NCI-H1436 treated with DMSO at 0.1 percent for 48 hours (cell line): ENCODE measurements around the gene BPTF.
"Not testable (repeated sequence)": the region's sequence is repeated elsewhere in the genome, so short reads cannot be mapped to it uniquely, and the experiment has no call there.

ENCODE experiments used
- DNase-seq: peaks from one replicate; lab custom pipeline; 2025; lab: John Stamatoyannopoulos, UW

Gene BPTF, protein sequence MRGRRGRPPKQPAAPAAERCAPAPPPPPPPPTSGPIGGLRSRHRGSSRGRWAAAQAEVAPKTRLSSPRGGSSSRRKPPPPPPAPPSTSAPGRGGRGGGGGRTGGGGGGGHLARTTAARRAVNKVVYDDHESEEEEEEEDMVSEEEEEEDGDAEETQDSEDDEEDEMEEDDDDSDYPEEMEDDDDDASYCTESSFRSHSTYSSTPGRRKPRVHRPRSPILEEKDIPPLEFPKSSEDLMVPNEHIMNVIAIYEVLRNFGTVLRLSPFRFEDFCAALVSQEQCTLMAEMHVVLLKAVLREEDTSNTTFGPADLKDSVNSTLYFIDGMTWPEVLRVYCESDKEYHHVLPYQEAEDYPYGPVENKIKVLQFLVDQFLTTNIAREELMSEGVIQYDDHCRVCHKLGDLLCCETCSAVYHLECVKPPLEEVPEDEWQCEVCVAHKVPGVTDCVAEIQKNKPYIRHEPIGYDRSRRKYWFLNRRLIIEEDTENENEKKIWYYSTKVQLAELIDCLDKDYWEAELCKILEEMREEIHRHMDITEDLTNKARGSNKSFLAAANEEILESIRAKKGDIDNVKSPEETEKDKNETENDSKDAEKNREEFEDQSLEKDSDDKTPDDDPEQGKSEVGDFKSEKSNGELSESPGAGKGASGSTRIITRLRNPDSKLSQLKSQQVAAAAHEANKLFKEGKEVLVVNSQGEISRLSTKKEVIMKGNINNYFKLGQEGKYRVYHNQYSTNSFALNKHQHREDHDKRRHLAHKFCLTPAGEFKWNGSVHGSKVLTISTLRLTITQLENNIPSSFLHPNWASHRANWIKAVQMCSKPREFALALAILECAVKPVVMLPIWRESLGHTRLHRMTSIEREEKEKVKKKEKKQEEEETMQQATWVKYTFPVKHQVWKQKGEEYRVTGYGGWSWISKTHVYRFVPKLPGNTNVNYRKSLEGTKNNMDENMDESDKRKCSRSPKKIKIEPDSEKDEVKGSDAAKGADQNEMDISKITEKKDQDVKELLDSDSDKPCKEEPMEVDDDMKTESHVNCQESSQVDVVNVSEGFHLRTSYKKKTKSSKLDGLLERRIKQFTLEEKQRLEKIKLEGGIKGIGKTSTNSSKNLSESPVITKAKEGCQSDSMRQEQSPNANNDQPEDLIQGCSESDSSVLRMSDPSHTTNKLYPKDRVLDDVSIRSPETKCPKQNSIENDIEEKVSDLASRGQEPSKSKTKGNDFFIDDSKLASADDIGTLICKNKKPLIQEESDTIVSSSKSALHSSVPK (N-terminal part only)

DNA sequence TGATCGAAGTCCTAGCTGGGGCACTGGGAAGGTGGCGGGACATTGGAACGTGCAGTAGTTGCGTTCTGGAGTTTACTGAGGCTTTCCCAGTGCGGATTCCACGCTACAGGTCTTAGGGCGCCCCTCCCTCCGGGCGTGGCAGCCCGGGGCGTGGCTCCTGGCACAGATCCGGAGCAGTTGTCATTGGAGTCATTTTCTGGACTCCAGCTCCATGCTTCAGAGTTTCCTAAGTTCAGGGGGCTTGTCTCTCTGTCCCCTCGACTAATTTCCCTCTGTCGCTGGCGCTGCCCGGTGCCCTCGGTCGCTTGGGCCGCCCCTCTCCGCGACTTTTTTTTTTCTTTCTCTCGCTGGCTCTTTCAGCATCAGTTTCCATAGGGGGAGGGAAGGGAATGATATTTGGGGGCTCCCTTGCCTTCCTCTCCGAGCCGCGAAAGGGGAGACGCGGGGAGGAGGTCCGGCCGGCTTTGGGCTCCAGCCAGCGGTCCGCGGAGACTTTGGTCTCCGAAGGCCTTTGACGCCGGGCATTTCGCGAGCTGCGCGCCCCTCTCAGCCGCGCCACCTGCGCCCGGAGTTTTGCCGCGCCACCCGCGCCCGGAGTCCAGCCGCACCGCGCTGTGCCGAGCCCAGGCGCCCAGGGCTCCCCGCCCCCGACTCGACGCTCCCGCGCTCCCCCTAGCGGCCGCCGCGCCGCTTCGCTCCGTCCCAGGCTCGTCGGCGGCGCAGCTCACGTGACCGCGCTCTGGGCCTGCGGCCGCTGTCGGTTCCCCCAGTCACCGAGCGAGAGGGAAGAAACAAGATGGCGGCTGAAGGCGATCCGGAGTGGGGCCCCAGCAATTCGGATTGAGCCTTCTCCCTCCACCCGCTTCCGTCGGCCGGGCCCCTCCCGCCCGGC, at the start of gene BPTF:
BPTF (plus strand) TSS at position 769 of the 892 bp plus-strand sequence. CDS start 222 bp downstream, outside the sequence.
- DNase-seq, result peak; percentile 63

DNA sequence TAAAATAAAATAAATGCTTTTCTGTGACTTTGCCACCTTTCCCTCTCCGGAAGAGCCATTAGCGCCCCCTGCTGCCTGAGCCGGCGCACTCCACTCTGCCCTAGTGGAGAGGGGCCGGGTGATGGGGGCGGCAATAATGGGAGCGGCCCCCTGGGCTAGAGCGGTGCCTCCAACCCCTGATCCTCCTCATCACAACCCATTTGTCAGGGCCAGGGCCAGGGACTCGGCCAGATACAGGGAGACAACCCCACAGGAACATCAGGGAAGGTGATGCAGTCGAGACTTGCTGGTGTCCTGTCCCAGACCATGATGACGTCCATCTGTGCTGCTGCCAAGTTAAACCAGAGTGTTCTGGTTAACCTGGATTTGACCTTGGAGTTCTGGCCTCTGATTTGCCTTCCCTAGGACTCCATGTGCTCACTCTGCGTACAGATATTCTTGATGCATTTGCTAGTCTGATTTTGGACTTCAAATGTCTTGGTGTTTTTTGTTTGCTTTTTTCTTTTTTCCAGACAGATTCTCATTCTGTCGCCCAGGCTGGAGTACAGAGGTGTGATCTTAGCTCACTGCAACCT, 46.1 kb upstream of the BPTF start:
- no peak for DNase-seq

DNA sequence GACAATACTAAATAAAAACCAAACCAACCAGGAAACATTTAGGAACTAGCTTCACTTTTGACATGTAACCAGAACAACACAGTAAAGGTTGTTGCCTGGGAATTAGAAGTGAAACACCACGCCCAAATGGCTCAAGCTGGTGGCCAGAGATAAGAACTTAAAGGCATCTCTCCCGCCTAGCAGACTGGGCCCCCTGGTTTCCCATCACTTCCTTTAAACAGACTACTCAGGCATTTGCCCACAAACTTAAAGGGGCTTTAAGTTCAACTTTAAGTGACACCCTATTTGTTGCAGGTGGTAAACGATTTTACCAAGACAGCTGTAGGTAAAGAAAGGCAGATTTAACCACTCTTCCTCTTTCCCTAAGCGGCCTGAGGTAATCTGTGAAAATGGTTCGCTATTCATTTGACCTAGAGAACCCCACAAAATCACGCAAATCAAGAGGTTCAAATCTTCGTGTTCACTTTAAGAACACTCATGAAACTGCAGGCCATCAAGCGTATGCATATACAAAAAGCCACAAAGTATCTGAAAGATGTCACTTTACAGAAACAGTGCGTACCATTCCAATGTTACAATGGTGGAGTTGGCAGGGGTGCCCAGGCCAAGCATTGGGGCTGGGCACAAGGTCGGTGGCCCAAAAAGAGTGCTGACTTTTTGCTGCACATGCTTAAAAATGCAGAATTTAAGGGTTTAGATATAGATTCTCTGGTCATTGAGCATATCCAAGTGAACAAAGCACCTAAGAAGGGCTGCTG, 40.8 kb upstream of the BPTF start:
- DNase-seq, result no peak

DNA sequence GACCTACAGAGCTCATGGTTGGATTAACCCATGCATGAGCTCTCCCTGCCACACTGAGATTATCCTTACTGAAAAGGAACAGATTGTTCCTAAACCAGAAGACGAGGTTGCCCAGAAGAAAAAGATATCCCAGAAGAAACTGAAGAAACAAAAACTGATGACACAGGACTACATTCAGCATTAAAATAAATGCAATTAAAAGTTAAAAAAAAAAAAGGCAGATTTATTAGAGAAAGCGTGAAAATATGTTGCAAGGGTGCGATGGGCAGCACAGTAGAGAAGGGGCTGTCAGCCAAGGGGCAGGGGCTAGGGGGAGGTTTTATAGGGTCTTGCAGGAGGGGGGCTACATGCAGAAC, 40.2 kb upstream of the BPTF start:
- no peak for DNase-seq

DNA sequence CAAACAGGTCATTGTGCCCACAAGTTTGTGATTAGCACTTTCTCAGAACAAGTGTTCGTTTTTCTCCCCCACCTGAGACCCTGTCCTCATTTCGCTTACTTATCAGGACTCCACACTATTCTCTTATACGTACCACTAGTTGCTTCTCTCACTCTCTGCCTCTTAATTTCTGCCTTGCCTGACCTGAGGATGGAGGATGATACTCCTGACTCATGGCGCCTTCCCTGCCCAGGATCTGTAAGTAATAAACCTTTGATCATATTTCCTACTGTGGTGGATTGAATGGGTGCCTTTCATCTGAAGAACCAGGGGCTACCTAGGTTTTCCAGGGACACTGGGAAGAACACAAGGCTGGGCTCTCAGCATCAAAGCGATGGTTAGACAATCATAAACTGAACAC, 39.8 kb upstream of the BPTF start:
- no peak for DNase-seq

DNA sequence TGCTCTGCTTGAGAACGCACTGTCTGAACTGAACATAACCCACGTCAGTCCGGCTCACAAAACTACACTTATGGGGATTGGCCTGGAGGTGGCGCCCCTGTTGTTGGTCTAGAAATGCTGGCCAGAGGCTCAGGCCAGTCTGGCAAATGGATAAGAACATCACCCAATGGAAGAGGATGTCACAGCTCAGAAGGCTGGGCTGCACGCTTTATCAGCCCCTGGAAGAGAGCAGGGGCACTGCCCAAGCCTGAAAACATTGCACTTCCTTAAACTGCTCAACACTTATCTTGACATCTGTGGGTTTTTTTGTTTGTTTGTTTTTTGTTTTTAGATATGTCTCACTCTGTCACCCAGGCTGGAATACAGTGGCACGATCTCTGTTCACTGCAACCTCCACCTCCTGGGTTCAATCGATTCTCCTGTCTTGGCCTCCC, 24.8 kb upstream of the BPTF start:
- DNase-seq, result peak; percentile 55

DNA sequence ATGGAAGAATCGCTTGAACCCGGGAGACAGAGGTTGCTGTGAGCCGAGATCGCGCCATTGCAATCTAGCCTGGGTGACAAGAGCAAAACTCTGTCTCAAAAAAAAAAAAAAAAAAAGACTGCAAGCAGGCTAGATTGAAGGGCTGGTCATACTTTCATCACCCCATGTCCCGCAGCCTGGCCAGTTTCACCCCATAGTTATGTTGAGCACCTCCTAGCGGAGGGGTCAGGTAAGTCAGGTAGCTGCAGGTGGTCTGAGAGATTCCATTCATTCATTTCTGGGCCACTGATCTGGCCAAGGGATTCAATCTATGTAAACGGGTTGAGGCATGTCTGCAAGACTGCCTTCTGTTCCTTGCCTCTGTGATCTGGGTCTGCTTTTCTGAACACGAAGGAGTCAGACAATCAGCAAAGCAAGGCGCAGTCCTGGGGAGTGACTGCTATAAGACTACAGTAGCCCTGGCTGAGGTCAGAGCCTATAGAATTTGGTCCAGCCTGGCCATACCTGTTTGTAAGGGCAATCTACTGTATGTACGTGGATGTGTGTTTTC, 23.6 kb upstream of the BPTF start:
- no peak for DNase-seq

DNA sequence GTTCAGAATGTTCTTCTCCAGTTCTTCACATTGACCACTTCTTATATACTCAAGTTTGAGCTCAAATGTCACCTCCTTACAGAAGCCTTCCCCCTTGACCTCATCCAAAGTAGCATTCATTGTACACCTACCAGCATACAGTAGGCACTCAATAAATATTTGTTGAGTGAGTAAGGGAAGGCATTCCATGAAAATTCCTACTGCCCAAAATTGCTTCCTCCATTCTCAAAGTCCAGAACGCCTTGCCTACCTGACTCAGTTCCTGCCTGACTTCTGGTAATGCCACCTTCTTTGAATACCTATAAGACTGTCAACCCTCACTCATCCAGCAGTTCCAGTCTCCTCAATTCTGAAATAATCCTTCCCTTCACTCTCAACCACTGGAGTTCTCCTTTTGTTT, 14.8 kb upstream of the BPTF start:
- DNase-seq, result no peak

DNA sequence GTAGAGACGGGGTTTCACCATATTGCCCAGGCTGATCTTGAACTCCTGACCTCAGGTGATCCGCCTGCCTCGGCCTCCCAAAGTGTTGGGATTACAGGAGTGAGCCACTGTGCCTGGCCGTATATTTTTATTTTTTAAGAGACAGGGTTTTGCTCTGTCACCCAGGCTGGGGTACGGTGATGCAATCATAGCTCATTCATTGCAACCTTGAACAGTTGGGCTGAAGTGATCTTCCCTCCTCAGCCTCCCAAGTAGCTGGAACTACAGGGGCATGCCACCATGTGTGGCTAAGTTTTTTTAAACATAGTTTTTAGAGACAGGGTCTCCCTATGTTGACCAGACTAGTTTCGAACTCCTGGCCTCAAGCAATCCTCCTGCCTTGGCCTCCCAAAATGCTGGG, 12.9 kb upstream of the BPTF start:
- DNase-seq, result not testable (repeated sequence)

DNA sequence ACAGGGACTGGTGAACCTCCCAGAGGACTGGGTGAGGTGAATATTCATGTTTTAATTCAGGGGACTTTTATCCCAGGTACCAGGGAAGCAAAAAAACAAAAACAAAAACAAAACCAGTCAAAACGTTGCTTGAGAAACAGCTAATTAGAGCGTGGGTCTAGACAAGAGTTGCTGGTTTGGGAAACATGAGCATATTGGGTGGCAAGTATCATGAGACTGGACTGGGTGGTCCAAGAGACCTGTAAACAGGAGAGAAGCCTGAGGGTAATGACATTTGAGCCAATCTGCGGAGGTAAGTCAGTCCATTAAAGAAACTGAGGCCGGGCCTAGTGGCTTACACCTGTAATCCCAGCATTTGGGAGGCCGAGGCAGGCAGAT, 11.5 kb upstream of the BPTF start:
- no peak for DNase-seq

DNA sequence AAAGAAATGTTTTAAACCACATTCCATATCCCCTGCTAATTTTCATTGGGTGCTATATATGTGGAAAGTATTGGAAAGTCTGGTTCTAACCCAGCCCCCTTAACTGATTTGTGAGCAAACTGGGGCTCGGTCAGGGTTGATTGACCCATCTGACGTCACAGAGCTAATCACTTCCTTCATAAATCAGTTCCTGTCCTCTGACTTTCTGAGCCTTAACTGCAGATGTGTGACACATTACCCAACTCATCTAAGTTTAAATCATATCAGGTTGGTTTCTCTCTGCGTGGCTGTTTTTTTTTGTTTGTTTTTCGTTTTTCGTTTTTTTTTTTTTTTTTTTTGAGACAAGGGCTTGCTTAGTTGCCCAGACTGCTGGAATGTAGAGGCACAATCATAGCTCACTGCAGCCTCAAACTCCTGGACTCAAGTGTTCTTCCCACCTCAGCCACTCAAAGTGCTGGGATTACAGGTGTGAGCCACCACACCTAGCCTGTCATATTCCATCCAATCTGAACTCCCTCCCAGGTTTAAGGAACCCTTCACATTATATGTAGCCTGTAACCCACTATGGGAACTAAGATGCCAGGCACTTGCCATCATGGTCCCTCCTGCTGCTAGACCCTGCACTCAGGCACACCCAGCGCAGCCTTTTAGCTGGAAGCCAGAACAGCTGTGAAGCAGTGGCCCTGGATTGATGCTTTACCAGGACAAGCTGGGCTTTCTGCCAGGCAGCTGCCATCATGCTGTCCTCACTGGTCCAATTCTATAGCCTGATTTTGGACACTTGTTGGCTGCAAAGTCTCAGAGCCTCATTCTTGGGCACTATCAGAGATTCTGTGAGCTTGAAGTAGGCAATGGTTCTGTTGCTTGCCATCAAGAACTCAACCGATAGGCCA, 6.9 kb upstream of the BPTF start:
- no peak for DNase-seq

DNA sequence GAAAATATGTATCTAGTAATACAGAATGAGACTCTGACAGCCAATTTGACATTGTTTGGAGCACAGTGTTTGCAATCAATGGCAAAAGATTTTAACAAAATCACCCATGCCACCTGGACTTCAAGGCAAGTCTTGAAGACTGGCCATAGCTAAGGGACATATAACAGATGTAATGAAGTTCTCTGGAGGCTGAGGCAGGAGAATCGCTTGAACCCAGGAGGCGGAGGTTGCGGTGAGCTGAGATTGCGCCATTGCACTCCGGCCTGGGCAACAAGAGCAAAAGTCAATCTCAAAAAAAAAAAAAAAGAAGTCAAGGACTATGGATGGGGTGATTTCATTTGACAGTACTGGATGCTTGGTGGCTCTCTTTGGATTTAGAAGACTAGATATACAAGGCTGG, 5.6 kb upstream of the BPTF start:
- no peak for DNase-seq

DNA sequence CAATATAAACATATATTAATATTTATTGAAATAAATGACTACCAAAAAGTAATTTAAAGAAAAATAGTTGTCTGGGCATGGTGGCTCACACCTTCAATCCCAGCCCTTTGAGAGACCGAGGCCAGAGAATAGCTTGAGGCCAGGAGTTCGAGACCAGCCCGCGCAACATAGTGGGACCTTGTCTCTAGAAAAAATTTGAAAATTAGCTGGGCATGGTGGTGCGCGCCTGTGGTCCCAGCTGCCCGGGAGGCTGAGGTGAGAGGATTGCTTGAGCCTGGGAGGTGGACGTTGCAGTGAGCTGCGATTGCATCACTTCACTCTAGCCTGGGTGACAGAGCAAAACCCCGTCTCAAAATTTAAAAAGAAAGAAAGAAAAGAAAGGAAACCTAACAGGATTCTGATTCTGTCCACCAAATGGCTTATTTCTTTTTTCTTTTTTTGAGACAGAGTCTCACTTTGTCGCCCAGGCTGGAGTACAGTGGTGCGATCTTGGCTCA, 3.4 kb upstream of the BPTF start:
- DNase-seq, result no peak

DNA sequence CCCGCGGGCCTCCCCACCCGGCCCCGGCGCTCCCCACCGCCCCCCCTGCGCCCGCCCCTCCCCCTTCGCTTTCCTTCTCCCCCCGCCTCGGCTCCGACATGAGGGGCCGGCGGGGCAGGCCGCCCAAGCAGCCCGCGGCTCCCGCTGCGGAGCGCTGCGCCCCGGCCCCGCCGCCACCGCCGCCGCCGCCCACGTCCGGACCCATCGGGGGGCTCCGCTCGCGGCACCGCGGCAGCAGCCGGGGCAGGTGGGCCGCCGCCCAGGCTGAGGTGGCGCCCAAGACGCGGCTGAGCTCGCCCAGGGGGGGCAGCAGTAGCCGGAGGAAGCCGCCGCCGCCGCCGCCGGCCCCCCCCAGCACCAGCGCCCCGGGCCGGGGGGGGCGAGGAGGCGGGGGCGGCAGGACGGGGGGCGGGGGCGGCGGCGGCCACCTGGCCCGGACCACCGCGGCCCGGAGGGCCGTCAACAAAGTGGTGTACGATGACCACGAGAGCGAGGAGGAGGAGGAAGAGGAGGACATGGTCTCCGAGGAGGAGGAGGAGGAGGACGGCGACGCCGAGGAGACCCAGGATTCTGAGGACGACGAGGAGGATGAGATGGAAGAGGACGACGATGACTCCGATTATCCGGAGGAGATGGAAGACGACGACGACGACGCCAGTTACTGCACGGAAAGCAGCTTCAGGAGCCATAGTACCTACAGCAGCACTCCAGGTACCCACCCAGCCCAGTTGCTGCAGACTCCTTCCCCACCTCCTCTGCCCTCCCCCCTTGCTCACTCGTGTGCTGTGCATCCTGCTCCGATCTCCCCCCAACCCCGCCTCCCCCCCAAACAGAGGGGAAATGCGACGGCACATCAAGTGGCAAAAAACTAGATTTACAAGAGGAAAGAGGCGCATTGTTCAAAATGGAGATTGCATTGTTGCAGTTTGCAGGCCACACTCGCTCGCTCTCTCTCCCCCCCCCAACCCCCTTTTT, 611 bp downstream of the BPTF start:
- not testable (repeated sequence) for DNase-seq

DNA sequence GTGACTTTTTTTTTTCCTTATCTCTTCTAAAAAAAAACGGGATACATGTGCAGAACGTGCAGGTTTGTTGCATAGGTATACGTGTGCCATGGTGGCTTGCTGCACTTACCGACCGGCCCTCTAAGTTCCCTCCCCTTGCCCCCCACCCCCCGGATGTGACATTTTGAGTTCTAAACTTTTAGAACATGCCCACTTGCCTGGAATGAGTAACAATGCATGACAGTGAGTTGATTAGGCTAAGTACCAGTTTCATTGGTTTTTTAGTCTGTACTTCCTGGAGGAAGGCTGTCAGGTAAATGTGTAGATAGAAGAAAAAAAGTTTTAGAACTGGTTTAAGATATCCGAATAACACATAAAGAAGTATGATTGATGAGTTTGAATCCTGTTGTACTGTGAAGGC, 4.0 kb downstream of the BPTF start:
- no peak for DNase-seq

DNA sequence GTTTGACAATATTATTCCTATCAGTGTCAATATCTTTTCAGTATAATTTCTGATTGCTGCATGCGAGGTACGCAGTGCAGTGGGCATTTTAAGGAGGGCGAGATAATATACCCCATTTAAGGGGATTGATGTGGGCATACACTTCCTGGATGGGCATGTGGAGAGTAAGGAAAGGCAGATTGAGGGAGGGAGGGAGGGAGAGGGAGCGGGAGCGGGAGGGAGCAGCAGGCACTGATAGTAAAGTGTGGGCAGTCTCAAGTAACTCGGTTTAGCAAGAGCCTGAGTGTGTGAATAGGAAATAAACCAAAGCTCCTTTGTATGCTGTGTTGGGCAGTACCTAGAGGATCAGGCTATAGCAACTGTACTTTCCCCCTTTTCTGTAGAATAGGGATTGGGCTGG, 5.1 kb downstream of the BPTF start:
- DNase-seq, result no peak

DNA sequence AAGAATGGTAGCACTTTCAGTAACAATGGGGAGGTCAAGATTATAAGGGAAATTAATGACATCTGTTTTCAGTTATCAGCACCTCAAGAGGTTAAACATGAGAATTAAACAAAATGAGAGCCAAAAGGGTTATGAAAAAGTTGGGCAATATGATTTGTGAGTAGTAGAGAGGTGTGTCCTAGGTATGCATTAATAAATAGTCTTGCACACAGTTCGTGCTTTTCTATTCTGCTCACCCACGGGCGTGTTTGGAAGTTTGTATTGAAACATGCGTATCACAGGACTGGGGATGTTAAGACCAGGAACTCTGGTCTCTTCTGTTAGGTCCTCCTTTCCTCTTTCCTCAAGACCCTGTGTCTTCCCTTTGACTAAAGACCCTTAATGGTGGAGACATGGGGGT, 6.0 kb downstream of the BPTF start:
- no peak for DNase-seq

DNA sequence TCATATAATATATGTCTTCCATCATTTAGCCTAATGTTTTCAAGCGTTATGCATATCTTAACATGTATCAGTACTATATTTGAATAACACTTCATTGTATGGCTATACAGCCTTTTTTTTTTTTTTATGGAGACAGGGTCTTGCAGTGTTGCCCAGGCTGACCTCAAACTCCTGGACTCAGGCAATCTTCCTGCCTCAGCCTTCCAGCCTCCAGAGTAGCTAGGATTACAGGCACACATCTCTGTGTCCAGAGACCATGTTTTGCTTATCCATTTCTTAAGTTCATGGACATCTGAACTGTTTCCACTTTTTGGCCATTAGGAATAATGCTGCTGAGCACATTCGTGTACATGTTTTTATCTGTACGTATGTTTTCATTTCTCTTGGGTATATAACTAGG, 7.8 kb downstream of the BPTF start:
- DNase-seq, result no peak
